Measurements from ENCODE around the gene DCBLD1.
A peak's percentile ranks its signal among the peaks of the same experiment; 100 is the strongest.

DNA sequence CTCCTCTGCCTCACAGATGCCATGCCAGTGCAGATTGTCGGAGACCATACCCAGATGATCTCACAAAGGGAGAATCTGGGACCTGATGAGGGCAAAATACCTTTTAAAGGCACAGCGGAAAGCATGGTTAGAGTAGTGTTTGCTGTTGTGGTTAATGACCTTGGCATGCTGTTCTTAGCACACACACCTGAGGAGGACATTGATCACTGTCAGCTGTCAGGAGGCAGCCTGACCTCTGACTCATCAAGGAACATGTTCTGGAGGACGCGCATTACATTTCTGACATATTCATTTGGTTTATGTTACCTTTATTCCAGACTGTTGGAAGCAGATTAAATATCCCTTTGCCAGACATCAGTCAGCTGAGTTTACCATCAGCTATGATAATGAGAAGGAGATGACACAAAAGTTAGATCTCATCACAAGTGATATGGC lies 62.7 kb downstream of the DCBLD1 start:
- TF ChIP-seq REST (IDR thresholded peaks at IDR 0.05) (no peak), RAD21 (IDR thresholded peaks at IDR 0.05) (peak in 1 of 2 donors; percentile 48), YY1 (IDR thresholded peaks at IDR 0.05) (peak; percentile 64), EGR1 (IDR thresholded peaks at IDR 0.05; ENCODE audit: low read depth in 2 of 2) (no peak), FOXA2 (IDR thresholded peaks at IDR 0.05) (peak; percentile 27), GABPA (IDR thresholded peaks at IDR 0.05 in 1 of 2, conservative IDR thresholded peaks at IDR 0.05 in 1 of 2) (no peak), TAF1 (conservative IDR thresholded peaks at IDR 0.05) (no peak), FOXA1 (IDR thresholded peaks at IDR 0.05) (no peak), JUND (IDR thresholded peaks at IDR 0.05) (peak; percentile 92 to 96), SP1 (IDR thresholded peaks at IDR 0.05) (peak; percentile 68), HNF4G (IDR thresholded peaks at IDR 0.05) (peak; percentile 20)
- TF ChIP-seq, protein P1, sequence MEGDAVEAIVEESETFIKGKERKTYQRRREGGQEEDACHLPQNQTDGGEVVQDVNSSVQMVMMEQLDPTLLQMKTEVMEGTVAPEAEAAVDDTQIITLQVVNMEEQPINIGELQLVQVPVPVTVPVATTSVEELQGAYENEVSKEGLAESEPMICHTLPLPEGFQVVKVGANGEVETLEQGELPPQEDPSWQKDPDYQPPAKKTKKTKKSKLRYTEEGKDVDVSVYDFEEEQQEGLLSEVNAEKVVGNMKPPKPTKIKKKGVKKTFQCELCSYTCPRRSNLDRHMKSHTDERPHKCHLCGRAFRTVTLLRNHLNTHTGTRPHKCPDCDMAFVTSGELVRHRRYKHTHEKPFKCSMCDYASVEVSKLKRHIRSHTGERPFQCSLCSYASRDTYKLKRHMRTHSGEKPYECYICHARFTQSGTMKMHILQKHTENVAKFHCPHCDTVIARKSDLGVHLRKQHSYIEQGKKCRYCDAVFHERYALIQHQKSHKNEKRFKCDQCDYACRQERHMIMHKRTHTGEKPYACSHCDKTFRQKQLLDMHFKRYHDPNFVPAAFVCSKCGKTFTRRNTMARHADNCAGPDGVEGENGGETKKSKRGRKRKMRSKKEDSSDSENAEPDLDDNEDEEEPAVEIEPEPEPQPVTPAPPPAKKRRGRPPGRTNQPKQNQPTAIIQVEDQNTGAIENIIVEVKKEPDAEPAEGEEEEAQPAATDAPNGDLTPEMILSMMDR (IDR thresholded peaks at IDR 0.05; ENCODE audit: low read depth, low read length, missing input control), result no peak
- TF ChIP-seq, protein P2, sequence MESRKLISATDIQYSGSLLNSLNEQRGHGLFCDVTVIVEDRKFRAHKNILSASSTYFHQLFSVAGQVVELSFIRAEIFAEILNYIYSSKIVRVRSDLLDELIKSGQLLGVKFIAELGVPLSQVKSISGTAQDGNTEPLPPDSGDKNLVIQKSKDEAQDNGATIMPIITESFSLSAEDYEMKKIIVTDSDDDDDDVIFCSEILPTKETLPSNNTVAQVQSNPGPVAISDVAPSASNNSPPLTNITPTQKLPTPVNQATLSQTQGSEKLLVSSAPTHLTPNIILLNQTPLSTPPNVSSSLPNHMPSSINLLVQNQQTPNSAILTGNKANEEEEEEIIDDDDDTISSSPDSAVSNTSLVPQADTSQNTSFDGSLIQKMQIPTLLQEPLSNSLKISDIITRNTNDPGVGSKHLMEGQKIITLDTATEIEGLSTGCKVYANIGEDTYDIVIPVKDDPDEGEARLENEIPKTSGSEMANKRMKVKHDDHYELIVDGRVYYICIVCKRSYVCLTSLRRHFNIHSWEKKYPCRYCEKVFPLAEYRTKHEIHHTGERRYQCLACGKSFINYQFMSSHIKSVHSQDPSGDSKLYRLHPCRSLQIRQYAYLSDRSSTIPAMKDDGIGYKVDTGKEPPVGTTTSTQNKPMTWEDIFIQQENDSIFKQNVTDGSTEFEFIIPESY (IDR thresholded peaks at IDR 0.05), result no peak
- TF ChIP-seq, protein P3, sequence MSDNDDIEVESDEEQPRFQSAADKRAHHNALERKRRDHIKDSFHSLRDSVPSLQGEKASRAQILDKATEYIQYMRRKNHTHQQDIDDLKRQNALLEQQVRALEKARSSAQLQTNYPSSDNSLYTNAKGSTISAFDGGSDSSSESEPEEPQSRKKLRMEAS (IDR thresholded peaks at IDR 0.05), result peak; percentile 38

Measured in liver (tissue), 3 donors.